ENCODE measurements around the gene CIB1.

Gene CIB1

DNA sequence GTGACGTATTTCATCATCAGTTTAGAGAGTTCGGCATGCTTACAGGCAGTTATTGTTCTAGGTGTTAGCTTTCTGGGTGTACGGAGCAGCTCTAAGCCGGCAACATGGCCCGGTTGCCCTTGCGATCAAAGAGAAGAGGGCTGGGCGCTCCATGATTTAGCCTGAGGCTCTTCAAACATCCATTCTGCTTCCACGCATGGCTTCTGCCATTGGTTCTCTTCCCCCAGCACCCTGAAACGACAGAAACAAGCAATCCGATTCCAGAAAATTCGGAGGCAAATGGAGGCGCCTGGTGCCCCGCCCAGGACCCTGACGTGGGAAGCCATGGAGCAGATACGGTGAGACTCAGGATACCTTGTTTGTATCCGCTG, 32.3 kb upstream of the CIB1 start:
- no peak for DNase-seq (ENCODE audit: low spot score)
- H4K8ac ChIP-seq (ENCODE audit: low read depth, low read length) = no peak overlapping the region
- H2BK12ac ChIP-seq (ENCODE audit: low read length) = no peak overlapping the region
- no peaks in the 10 kb centered on the region for H3K9me3 ChIP-seq (replicated peaks in 1 of 2; ENCODE audit: control insufficient read depth in 2 of 2, insufficient read depth in 1 of 2, low read depth in 1 of 2, low read length in 2 of 2)
- peak overlapping the region; percentile 51 for H3K4me2 ChIP-seq (ENCODE audit: insufficient read depth, low read length, poor library complexity, severe bottlenecking)
- no peaks in the 10 kb centered on the region for H3K27me3 ChIP-seq (ENCODE audit: control insufficient read depth in 3 of 3, insufficient read depth in 3 of 3, low read depth in 1 of 3, low read length in 3 of 3)
- H3K4me1 ChIP-seq (ENCODE audit: control insufficient read depth in 2 of 2, insufficient read depth in 1 of 2, low read depth in 1 of 2, low read length in 2 of 2) = peaks cover 9 to 12% of the 10 kb centered on the region in 2 donors
- no CpG with 5 or more reads among the region's 16 CpGs for WGBS, 2 donors (ENCODE audit: extremely low coverage in 2 of 2, insufficient read length in 2 of 2, insufficient replicate concordance in 1 of 2)
- H2BK120ac ChIP-seq (ENCODE audit: low read depth, low read length) = no peak overlapping the region
- peak overlapping the region; percentile 89 to 90 for H3K4me3 ChIP-seq (ENCODE audit: low read length in 2 of 2)
- H3K9ac ChIP-seq (ENCODE audit: low read depth, low read length, poor library complexity) = peak overlapping the region; percentile 54
- peak overlapping the region; percentile 85 for H3K27ac ChIP-seq (replicated peaks; ENCODE audit: low read length)
- H3K18ac ChIP-seq (ENCODE audit: low read length) = peak overlapping the region; percentile 50
- H3K4ac ChIP-seq (ENCODE audit: low read length) = no peak overlapping the region
- H3K36me3 ChIP-seq (replicated peaks in 1 of 2; ENCODE audit: control insufficient read depth in 2 of 2, insufficient read depth in 2 of 2, low read length in 2 of 2) = peaks cover 8 to 41% of the 10 kb centered on the region in 2 donors
- no peak overlapping the region for H4K91ac ChIP-seq (ENCODE audit: low read depth, low read length, poor library complexity)
- peaks cover 2% of the 10 kb centered on the region for H3K79me1 ChIP-seq (ENCODE audit: low read depth, low read length)
- no peak overlapping the region for H2BK15ac ChIP-seq (ENCODE audit: low read length)
- H2AK5ac ChIP-seq (ENCODE audit: low read depth, low read length) = no peak overlapping the region
- H3K14ac ChIP-seq (ENCODE audit: low read length) = no peak overlapping the region
- H2AFZ ChIP-seq (ENCODE audit: low read length) = peak overlapping the region; percentile 91
- no peak overlapping the region for H3K23ac ChIP-seq (ENCODE audit: low read depth, low read length, poor library complexity)
- no peak overlapping the region for H2BK5ac ChIP-seq (ENCODE audit: low read length)

DNA sequence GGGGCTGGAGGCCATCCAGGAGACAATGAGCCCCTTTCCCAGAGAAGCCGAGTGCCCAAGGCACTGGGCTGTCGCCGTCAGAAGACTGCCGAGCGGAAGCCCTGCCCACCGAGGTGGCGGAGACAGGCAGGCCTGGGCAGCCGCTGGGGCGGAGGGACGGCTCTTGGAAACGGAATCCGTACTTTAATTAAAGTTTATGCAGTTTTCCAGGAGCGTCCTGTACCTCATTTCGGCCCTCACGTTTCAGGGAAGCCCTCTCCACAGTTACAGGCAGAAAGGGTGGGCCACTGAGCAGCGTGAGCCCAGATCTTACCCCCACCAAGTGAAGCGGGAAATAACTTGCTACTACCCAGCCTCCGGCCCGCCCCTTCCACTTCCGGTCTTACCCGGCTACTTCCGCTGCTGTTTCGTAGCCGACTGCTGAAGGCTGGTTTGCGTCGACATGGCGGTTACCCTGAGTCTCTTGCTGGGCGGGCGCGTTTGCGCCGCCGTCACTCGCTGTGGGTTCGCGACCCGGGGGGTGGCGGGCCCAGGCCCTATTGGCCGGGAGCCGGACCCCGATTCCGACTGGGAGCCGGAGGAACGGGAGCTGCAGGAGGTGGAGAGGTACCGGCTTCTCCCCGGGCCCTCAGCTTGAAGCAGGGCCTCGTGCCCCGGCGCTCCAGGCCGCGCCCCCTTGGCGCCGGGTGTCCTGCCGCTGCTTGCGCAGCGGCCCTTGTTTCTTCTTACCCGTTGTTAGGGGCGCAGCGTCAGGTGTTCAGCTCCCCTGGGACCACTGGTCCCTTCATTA, 31.7 kb upstream of the CIB1 start, which contains the start of gene NGRN:
TSS of gene NGRN (plus strand) at position 402 of the 790 bp plus-strand sequence. CDS start at position 443, 41 bp downstream.
- Histone ChIP-seq H2AK5ac (ENCODE audit: low read depth, low read length) (peak within 1 kb of the TSS; percentile 72), H3K9me3 (replicated peaks in 1 of 2; ENCODE audit: control insufficient read depth in 2 of 2, insufficient read depth in 1 of 2, low read depth in 1 of 2, low read length in 2 of 2) (no peaks in the 10 kb centered on the region), H3K18ac (ENCODE audit: low read length) (peak within 1 kb of the TSS; percentile 90), H3K4me3 (ENCODE audit: low read length in 2 of 2) (peak within 1 kb of the TSS; percentile 89 to 90), H3K14ac (ENCODE audit: low read length) (peak within 1 kb of the TSS; percentile 56), H3K79me1 (ENCODE audit: low read depth, low read length) (peaks cover 2% of the 10 kb centered on the region), H2AFZ (ENCODE audit: low read length) (peak within 1 kb of the TSS; percentile 91), H4K8ac (ENCODE audit: low read depth, low read length) (no peak within 1 kb of the TSS), H3K9ac (ENCODE audit: low read depth, low read length, poor library complexity) (peak within 1 kb of the TSS; percentile 85), H2BK5ac (ENCODE audit: low read length) (no peak within 1 kb of the TSS), H4K91ac (ENCODE audit: low read depth, low read length, poor library complexity) (no peak within 1 kb of the TSS), H2BK12ac (ENCODE audit: low read length) (no peak within 1 kb of the TSS), H3K36me3 (replicated peaks in 1 of 2; ENCODE audit: control insufficient read depth in 2 of 2, insufficient read depth in 2 of 2, low read length in 2 of 2) (peaks cover 5 to 35% of the 10 kb centered on the region in 2 donors), H3K23ac (ENCODE audit: low read depth, low read length, poor library complexity) (peak within 1 kb of the TSS; percentile 50), H2BK120ac (ENCODE audit: low read depth, low read length) (no peak within 1 kb of the TSS), H2BK15ac (ENCODE audit: low read length) (no peak within 1 kb of the TSS), H3K27me3 (ENCODE audit: control insufficient read depth in 3 of 3, insufficient read depth in 3 of 3, low read depth in 1 of 3, low read length in 3 of 3) (no peaks in the 10 kb centered on the region), H3K4ac (ENCODE audit: low read length) (peak within 1 kb of the TSS; percentile 5), H3K27ac (replicated peaks; ENCODE audit: low read length) (peak within 1 kb of the TSS; percentile 85), H3K4me1 (ENCODE audit: control insufficient read depth in 2 of 2, insufficient read depth in 1 of 2, low read depth in 1 of 2, low read length in 2 of 2) (peaks cover 9 to 12% of the 10 kb centered on the region in 2 donors), H3K4me2 (ENCODE audit: insufficient read depth, low read length, poor library complexity, severe bottlenecking) (peak within 1 kb of the TSS; percentile 60)
- no CpG with 5 or more reads among the region's 59 CpGs for WGBS, 2 donors (ENCODE audit: extremely low coverage in 2 of 2, insufficient read length in 2 of 2, insufficient replicate concordance in 1 of 2)
- DNase-seq (ENCODE audit: low spot score) = peak; percentile 84

DNA sequence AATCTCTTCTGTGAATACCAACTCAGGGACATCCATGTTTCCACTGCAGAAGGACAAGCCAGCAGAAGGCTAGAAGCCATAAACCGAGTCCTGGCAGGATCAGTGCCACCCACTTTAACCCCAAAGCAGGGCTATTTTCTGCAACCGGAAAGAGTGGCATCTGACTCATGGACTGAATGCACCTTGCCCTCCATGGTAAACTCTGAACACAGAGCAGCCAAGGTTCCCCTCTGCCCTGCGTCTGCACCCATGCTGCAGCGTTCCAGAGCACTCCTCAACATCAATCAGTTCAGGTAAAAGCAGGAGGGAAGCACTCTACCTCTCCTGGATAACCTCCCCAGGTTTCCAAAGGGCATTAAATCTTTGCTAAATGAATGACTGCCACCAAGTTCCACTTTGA, 30.9 kb upstream of the CIB1 start:
- no peak overlapping the region for H2BK120ac ChIP-seq (ENCODE audit: low read depth, low read length)
- H3K27ac ChIP-seq (replicated peaks; ENCODE audit: low read length) = peak overlapping the region; percentile 85
- no peak overlapping the region for H4K8ac ChIP-seq (ENCODE audit: low read depth, low read length)
- H3K9me3 ChIP-seq (replicated peaks in 1 of 2; ENCODE audit: control insufficient read depth in 2 of 2, insufficient read depth in 1 of 2, low read depth in 1 of 2, low read length in 2 of 2) = no peaks in the 10 kb centered on the region
- H3K4ac ChIP-seq (ENCODE audit: low read length) = peak overlapping the region; percentile 5
- H2BK15ac ChIP-seq (ENCODE audit: low read length) = no peak overlapping the region
- H3K14ac ChIP-seq (ENCODE audit: low read length) = no peak overlapping the region
- no peaks in the 10 kb centered on the region for H3K27me3 ChIP-seq (ENCODE audit: control insufficient read depth in 3 of 3, insufficient read depth in 3 of 3, low read depth in 1 of 3, low read length in 3 of 3)
- peak overlapping the region; percentile 60 for H3K4me2 ChIP-seq (ENCODE audit: insufficient read depth, low read length, poor library complexity, severe bottlenecking)
- H3K23ac ChIP-seq (ENCODE audit: low read depth, low read length, poor library complexity) = no peak overlapping the region
- H3K4me3 ChIP-seq (ENCODE audit: low read length in 2 of 2) = peak overlapping the region; percentile 63 to 90
- H2BK12ac ChIP-seq (ENCODE audit: low read length) = no peak overlapping the region
- no peak overlapping the region for H2BK5ac ChIP-seq (ENCODE audit: low read length)
- peak overlapping the region; percentile 72 for H2AK5ac ChIP-seq (ENCODE audit: low read depth, low read length)
- peaks cover 2% of the 10 kb centered on the region for H3K79me1 ChIP-seq (ENCODE audit: low read depth, low read length)
- no peak overlapping the region for H3K18ac ChIP-seq (ENCODE audit: low read length)
- DNase-seq (ENCODE audit: low spot score) = no peak
- no peak overlapping the region for H4K91ac ChIP-seq (ENCODE audit: low read depth, low read length, poor library complexity)
- H2AFZ ChIP-seq (ENCODE audit: low read length) = peak overlapping the region; percentile 91
- peaks cover 9 to 12% of the 10 kb centered on the region in 2 donors for H3K4me1 ChIP-seq (ENCODE audit: control insufficient read depth in 2 of 2, insufficient read depth in 1 of 2, low read depth in 1 of 2, low read length in 2 of 2)
- H3K9ac ChIP-seq (ENCODE audit: low read depth, low read length, poor library complexity) = peak overlapping the region; percentile 85
- WGBS, 2 donors (ENCODE audit: extremely low coverage in 2 of 2, insufficient read length in 2 of 2, insufficient replicate concordance in 1 of 2) = no CpG with 5 or more reads among the region's 4 CpGs
- H3K36me3 ChIP-seq (replicated peaks in 1 of 2; ENCODE audit: control insufficient read depth in 2 of 2, insufficient read depth in 2 of 2, low read length in 2 of 2) = peaks cover 0 to 27% of the 10 kb centered on the region in 2 donors

DNA sequence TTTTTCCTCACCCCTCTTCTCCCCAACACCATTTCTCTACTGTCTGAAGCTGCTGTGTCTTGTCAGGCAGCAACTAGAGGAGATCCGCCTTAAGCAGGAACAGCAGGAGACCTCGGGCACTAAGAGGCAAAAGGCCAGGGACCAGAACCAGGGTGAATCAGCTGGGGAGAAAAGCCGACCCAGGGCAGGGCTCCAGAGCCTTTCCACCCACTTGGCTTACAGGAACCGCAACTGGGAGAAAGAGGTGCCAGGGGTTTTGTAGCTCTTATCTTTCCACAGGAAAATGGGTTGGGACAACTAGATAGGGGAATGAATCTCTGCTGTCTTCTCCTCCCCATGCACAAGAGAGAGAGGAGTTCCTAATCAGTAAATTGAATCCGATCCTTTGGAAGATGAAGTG, 28.7 kb upstream of the CIB1 start:
- Histone ChIP-seq H3K4me2 (ENCODE audit: insufficient read depth, low read length, poor library complexity, severe bottlenecking) (no peak overlapping the region), H3K9ac (ENCODE audit: low read depth, low read length, poor library complexity) (no peak overlapping the region), H2BK120ac (ENCODE audit: low read depth, low read length) (no peak overlapping the region), H3K23ac (ENCODE audit: low read depth, low read length, poor library complexity) (no peak overlapping the region), H2BK5ac (ENCODE audit: low read length) (no peak overlapping the region), H3K27ac (replicated peaks; ENCODE audit: low read length) (no peak overlapping the region), H4K91ac (ENCODE audit: low read depth, low read length, poor library complexity) (no peak overlapping the region), H3K79me1 (ENCODE audit: low read depth, low read length) (peaks cover 2% of the 10 kb centered on the region), H2BK15ac (ENCODE audit: low read length) (no peak overlapping the region), H3K36me3 (replicated peaks in 1 of 2; ENCODE audit: control insufficient read depth in 2 of 2, insufficient read depth in 2 of 2, low read length in 2 of 2) (peaks cover 0 to 8% of the 10 kb centered on the region in 2 donors), H3K18ac (ENCODE audit: low read length) (no peak overlapping the region), H3K9me3 (replicated peaks in 1 of 2; ENCODE audit: control insufficient read depth in 2 of 2, insufficient read depth in 1 of 2, low read depth in 1 of 2, low read length in 2 of 2) (no peaks in the 10 kb centered on the region), H3K4me1 (ENCODE audit: control insufficient read depth in 2 of 2, insufficient read depth in 1 of 2, low read depth in 1 of 2, low read length in 2 of 2) (peaks cover 7 to 8% of the 10 kb centered on the region in 2 donors), H2BK12ac (ENCODE audit: low read length) (no peak overlapping the region), H3K4ac (ENCODE audit: low read length) (no peak overlapping the region), H2AK5ac (ENCODE audit: low read depth, low read length) (no peak overlapping the region), H4K8ac (ENCODE audit: low read depth, low read length) (no peak overlapping the region), H3K14ac (ENCODE audit: low read length) (no peak overlapping the region), H3K4me3 (ENCODE audit: low read length in 2 of 2) (no peak overlapping the region), H3K27me3 (ENCODE audit: control insufficient read depth in 3 of 3, insufficient read depth in 3 of 3, low read depth in 1 of 3, low read length in 3 of 3) (no peaks in the 10 kb centered on the region), H2AFZ (ENCODE audit: low read length) (no peak overlapping the region)
- DNase-seq (ENCODE audit: low spot score) = no peak
- WGBS, 2 donors (ENCODE audit: extremely low coverage in 2 of 2, insufficient read length in 2 of 2, insufficient replicate concordance in 1 of 2) = no CpG with 5 or more reads among the region's 5 CpGs
